Neural progenitor cell (in vitro differentiated cells): ENCODE data around the gene C10orf71. TPM values are rescaled to one million over a fixed set of nuclear protein-coding genes. Genes with fewer than 3 reads are reported as not detected.
A peak's percentile ranks its signal among the peaks of the same experiment; 100 is the strongest.

Experiments used
- DNase-seq: peaks from one replicate; pipeline ENCODE4 v3.0.0-alpha.2; 2016; ENCODE audit warnings: low spot score
- H2AFZ ChIP-seq: fragments of 200-600 bp; sonication (generic); replicated peaks from 2 replicates; pipeline ENCODE4 v1.6.1; 2016; ENCODE audit warnings: antibody characterized with exemption
- H3F3A ChIP-seq: fragments of 200-600 bp; sonication (generic); 2 replicates; pipeline ENCODE4 v1.6.1; 2016; ENCODE audit warnings: antibody characterized with exemption, low read depth
- H3K27ac ChIP-seq: fragments of 200-600 bp; sonication (generic); 2 replicates; pipeline ENCODE4 v1.5.1; 2016; ENCODE audit warnings: mild to moderate bottlenecking
- H3K27me3 ChIP-seq: fragments of 200-600 bp; sonication (generic); 2 replicates; pipeline ENCODE4 v1.6.1; 2016; ENCODE audit warnings: mild to moderate bottlenecking, moderate library complexity
- H3K36me3 ChIP-seq: fragments of 200-600 bp; sonication (generic); 2 replicates; pipeline ENCODE4 v1.5.1; 2016
- H3K4me1 ChIP-seq: fragments of 200-600 bp; sonication (generic); 2 replicates; pipeline ENCODE4 v1.6.1; 2016; ENCODE audit warnings: mixed run types
- H3K4me2 ChIP-seq: fragments of 200-600 bp; sonication (generic); 2 replicates; pipeline ENCODE4 v1.6.1; 2016
- H3K4me3 ChIP-seq: fragments of 200-600 bp; sonication (generic); 2 replicates; pipeline ENCODE4 v1.5.1; 2016
- H3K79me2 ChIP-seq: fragments of 200-600 bp; sonication (generic); 2 replicates; pipeline ENCODE4 v1.6.1; 2016; ENCODE audit warnings: low read depth
- H3K9ac ChIP-seq: fragments of 200-600 bp; sonication (generic); 2 replicates; pipeline ENCODE4 v1.6.1; 2016
- H3K9me3 ChIP-seq: fragments of 200-600 bp; sonication (generic); 2 replicates; pipeline ENCODE4 v1.5.1; 2016; ENCODE audit warnings: low read depth
- H4K20me1 ChIP-seq: fragments of 200-600 bp; sonication (generic); 2 replicates; pipeline ENCODE4 v1.6.1; 2016; ENCODE audit warnings: low read depth
- H3K27ac Mint-ChIP-seq: 3 replicates; pipeline ENCODE4 v1.8.0; 2021; ENCODE audit warnings: mixed read lengths
- H3K27me3 Mint-ChIP-seq: 2 replicates; pipeline ENCODE4 v1.8.0; 2022; ENCODE audit warnings: low read depth, mild to moderate bottlenecking, inconsistent platforms, moderate library complexity, mixed read lengths; ENCODE audit not compliant: insufficient read depth
- H3K36me3 Mint-ChIP-seq: 3 replicates; pipeline ENCODE4 v1.8.0; 2021; ENCODE audit warnings: mixed read lengths
- H3K4me1 Mint-ChIP-seq: 3 replicates; pipeline ENCODE4 v1.8.0; 2021; ENCODE audit warnings: mixed read lengths
- H3K4me3 Mint-ChIP-seq: 3 replicates; pipeline ENCODE4 v1.8.0; 2021; ENCODE audit warnings: mild to moderate bottlenecking, moderate library complexity, mixed read lengths
- H3K9me3 Mint-ChIP-seq: 3 replicates; pipeline ENCODE4 v1.8.0; 2020; ENCODE audit warnings: mixed read lengths
- CTCF ChIP-seq: fragments of 200-600 bp; sonication (generic); IDR thresholded peaks from 2 replicates; pipeline ENCODE4 v1.5.1; 2017; ENCODE audit warnings: antibody characterized with exemption, mild to moderate bottlenecking
- EZH2 ChIP-seq: fragments of 200-600 bp; sonication (generic); IDR thresholded peaks from 2 replicates; pipeline ENCODE4 v1.6.1; 2017; ENCODE audit warnings: antibody characterized with exemption, mild to moderate bottlenecking, moderate library complexity
- EZH2phosphoT487 ChIP-seq: fragments of 200-600 bp; sonication (generic); IDR thresholded peaks from 2 replicates; pipeline ENCODE4 v1.6.1; 2017; ENCODE audit warnings: antibody characterized with exemption
- total RNA-seq: library from RNA; depleted of rRNA; stranded (reverse); fragments of >200 nt; gene quantifications from 2 replicates; pipeline ENCODE4 v1.2.3, GENCODE V29; 2015; ENCODE audit warnings: low replicate concordance

The C10orf71 gene
- total RNA-seq, 1 donor from 2014 or later, result not detected

DNA sequence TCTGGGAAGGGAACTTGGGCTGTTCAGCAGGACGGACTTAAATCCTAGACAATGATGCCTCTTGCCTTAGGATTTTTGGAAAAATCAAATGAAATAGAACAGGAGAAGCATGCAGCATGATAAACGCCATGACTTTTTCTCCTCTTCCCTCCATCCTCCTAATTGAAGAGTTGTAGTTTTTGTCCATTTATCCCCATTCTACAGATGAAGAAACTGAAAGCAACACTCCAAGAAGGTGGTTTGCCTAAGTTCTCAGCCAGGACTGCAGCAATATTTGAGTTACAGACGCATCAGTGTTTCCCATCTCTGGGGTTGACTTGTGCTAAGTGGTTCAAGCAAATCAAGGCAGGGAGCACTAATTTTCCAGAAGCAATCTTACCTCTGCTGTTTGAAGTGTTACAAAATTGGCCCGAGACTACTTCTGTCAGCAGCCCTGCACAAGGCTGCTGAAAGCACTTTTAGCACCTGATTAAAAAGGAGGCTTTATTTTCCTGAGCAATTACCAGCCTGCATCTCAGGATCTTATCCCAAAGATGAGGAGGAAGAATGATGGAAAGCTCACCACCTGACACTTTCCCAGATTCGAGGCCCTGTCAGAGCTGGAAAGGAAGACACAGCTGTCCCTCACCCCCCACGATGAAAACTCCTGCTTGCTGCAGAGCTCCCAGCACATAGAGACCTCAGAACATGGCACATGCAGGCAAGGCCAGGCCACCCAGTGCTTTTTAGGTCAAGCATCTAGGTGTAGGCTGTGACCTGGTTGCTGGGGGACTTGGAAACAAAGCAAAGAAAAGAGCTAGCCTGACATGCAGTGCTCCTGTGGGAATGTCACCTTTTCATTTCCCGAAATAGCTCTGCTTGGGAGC is 19.7 kb upstream of the C10orf71 start:
- no peaks in the 10 kb centered on the region for H3K79me2 ChIP-seq
- Mint-ChIP-seq H3K36me3 (no peaks in the 10 kb centered on the region), H3K4me1 (peaks cover 16% of the 10 kb centered on the region), H3K4me3 (no peak overlapping the region), H3K27ac (no peak overlapping the region), H3K9me3 (no peaks in the 10 kb centered on the region), H3K27me3 (peaks cover 2% of the 10 kb centered on the region)
- peak overlapping the region; percentile 76 for H3K27ac ChIP-seq
- H3K36me3 ChIP-seq, result no peaks in the 10 kb centered on the region
- H3K4me3 ChIP-seq, result no peak overlapping the region
- no peaks in the 10 kb centered on the region for H3K9me3 ChIP-seq
- H3K4me2 ChIP-seq, result peak overlapping the region; percentile 69
- H2AFZ ChIP-seq, result no peak overlapping the region
- peaks cover 26% of the 10 kb centered on the region for H3K4me1 ChIP-seq
- no peak overlapping the region for H3K9ac ChIP-seq
- no peak for TF ChIP-seq EZH2
- TF ChIP-seq EZH2phosphoT487, result no peak
- no peak for TF ChIP-seq CTCF
- H3K27me3 ChIP-seq, result no peaks in the 10 kb centered on the region
- peaks cover 8% of the 10 kb centered on the region for H4K20me1 ChIP-seq
- H3F3A ChIP-seq, result peaks cover 15% of the 10 kb centered on the region
- DNase-seq, result no peak

DNA sequence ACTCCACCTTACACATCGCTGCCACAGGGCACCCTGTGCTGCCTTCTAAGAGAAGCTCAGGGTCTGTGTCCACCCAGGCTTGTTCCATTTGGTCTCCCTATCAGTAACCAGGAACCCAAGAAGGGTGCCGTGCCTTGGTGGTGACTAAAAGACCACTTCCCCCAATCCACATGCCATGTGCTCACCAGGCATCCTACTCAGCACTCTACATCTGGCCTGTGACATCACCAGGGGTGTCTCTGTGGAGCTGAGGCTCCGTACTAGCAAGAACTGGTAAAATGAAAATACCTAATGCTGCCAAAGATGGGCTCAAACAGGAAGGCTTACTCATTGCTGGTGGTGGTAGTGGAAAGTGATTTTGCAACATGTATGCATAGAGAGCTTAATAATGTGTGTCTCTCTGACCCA is 19.0 kb upstream of the C10orf71 start:
- Mint-ChIP-seq H3K27ac (no peak overlapping the region), H3K9me3 (no peaks in the 10 kb centered on the region), H3K27me3 (no peaks in the 10 kb centered on the region), H3K4me1 (peaks cover 16% of the 10 kb centered on the region), H3K36me3 (no peaks in the 10 kb centered on the region), H3K4me3 (no peak overlapping the region)
- no peaks in the 10 kb centered on the region for H3K9me3 ChIP-seq
- H3K27me3 ChIP-seq, result no peaks in the 10 kb centered on the region
- no peaks in the 10 kb centered on the region for H3K79me2 ChIP-seq
- H3K27ac ChIP-seq, result no peak overlapping the region
- H3K4me1 ChIP-seq, result peaks cover 26% of the 10 kb centered on the region
- H3K4me3 ChIP-seq, result no peak overlapping the region
- H4K20me1 ChIP-seq, result peaks cover 8% of the 10 kb centered on the region
- no peaks in the 10 kb centered on the region for H3K36me3 ChIP-seq
- H3F3A ChIP-seq, result peaks cover 15% of the 10 kb centered on the region
- H2AFZ ChIP-seq, result no peak overlapping the region
- H3K9ac ChIP-seq, result no peak overlapping the region
- TF ChIP-seq EZH2, result no peak
- TF ChIP-seq CTCF, result no peak
- no peak for TF ChIP-seq EZH2phosphoT487
- no peak for DNase-seq
- H3K4me2 ChIP-seq, result no peak overlapping the region

GRCh38 chr10:49281461-49281860 is 17.5 kb upstream of the C10orf71 start:
- H3K4me1 ChIP-seq, result peaks cover 26% of the 10 kb centered on the region
- H3K36me3 ChIP-seq, result no peaks in the 10 kb centered on the region
- no peaks in the 10 kb centered on the region for H3K79me2 ChIP-seq
- H3K9me3 ChIP-seq, result no peaks in the 10 kb centered on the region
- TF ChIP-seq EZH2 (no peak), EZH2phosphoT487 (no peak), CTCF (peak; percentile 78)
- Mint-ChIP-seq H3K27ac (no peak overlapping the region), H3K27me3 (no peaks in the 10 kb centered on the region), H3K9me3 (no peaks in the 10 kb centered on the region), H3K4me3 (no peak overlapping the region), H3K36me3 (no peaks in the 10 kb centered on the region), H3K4me1 (peaks cover 16% of the 10 kb centered on the region)
- H3F3A ChIP-seq, result peaks cover 15% of the 10 kb centered on the region
- H3K4me2 ChIP-seq, result no peak overlapping the region
- H3K27ac ChIP-seq, result no peak overlapping the region
- no peak overlapping the region for H3K9ac ChIP-seq
- peak; percentile 48 for DNase-seq
- H3K4me3 ChIP-seq, result no peak overlapping the region
- H3K27me3 ChIP-seq, result no peaks in the 10 kb centered on the region
- H2AFZ ChIP-seq, result no peak overlapping the region
- peaks cover 8% of the 10 kb centered on the region for H4K20me1 ChIP-seq
